ENCODE results near the gene SDR42E2. TPM values are rescaled to one million over a fixed set of nuclear protein-coding genes. Genes with fewer than 3 reads are reported as not detected.
A peak's percentile ranks its signal among the peaks of the same experiment; 100 is the strongest.
"Not testable (repeated sequence)": the region's sequence is repeated elsewhere in the genome, so short reads cannot be mapped to it uniquely, and the experiment has no call there.

The SDR42E2 gene
- total and polyA plus RNA-seq, 2 donors (not counting 1 experiment from before 2014, with no cell fraction given), result under 0.01 TPM; not detected in 1

DNA sequence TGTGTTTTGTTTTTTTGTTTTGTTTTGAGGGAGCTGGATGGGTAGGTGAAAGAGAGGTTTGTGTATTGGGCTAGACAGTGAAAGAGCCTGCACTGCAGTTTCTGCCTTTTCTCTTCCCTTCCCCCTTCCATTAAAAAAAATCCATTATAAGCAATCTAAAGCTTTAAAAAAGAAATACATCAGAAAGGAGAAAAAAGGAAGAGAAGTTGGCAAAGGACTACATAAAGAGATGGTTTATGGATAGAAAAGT, 33.1 kb downstream of the SDR42E2 start:
- no peaks in the 10 kb centered on the region for H3K9me3 ChIP-seq (ENCODE audit: control insufficient read depth, insufficient read depth, low read depth, low read length)
- H3K79me2 ChIP-seq (ENCODE audit: control insufficient read depth, insufficient read depth, low read length), result no peaks in the 10 kb centered on the region
- peaks cover 11% of the 10 kb centered on the region for H3K4me1 ChIP-seq (ENCODE audit: control insufficient read depth, extremely low read depth, insufficient read depth, low read length)
- no peaks in the 10 kb centered on the region for H3K27me3 ChIP-seq (ENCODE audit: control insufficient read depth, insufficient read depth, low read length)
- peak overlapping the region; percentile 17 for H3K4me2 ChIP-seq (ENCODE audit: extremely low read depth, insufficient read depth, low read length)
- DNase-seq (ENCODE audit: low read depth in 2 of 2), result no peak
- H2AFZ ChIP-seq (ENCODE audit: low read length), result no peak overlapping the region
- H3K27ac ChIP-seq (ENCODE audit: insufficient read depth, low read length), result no peak overlapping the region
- H3K4me3 ChIP-seq (replicated peaks in 1 of 4; ENCODE audit: control extremely low read depth in 1 of 4, insufficient read depth in 1 of 4, low read depth in 3 of 4, low read length in 4 of 4), result no peak overlapping the region
- TF ChIP-seq, protein P1, sequence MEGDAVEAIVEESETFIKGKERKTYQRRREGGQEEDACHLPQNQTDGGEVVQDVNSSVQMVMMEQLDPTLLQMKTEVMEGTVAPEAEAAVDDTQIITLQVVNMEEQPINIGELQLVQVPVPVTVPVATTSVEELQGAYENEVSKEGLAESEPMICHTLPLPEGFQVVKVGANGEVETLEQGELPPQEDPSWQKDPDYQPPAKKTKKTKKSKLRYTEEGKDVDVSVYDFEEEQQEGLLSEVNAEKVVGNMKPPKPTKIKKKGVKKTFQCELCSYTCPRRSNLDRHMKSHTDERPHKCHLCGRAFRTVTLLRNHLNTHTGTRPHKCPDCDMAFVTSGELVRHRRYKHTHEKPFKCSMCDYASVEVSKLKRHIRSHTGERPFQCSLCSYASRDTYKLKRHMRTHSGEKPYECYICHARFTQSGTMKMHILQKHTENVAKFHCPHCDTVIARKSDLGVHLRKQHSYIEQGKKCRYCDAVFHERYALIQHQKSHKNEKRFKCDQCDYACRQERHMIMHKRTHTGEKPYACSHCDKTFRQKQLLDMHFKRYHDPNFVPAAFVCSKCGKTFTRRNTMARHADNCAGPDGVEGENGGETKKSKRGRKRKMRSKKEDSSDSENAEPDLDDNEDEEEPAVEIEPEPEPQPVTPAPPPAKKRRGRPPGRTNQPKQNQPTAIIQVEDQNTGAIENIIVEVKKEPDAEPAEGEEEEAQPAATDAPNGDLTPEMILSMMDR (conservative IDR thresholded peaks at IDR 0.05 in 1 of 2, IDR thresholded peaks at IDR 0.05 in 1 of 2; ENCODE audit: low read depth in 1 of 2, low read length in 2 of 2), result no peak
- TF ChIP-seq EZH2 (IDR thresholded peaks at IDR 0.05; ENCODE audit: low read length, missing control alignments), result no peak
- no peak overlapping the region for H3K9ac ChIP-seq (ENCODE audit: insufficient read depth, low read length)
- no peaks in the 10 kb centered on the region for H3K36me3 ChIP-seq (ENCODE audit: control insufficient read depth, insufficient read depth, low read length)
- no peaks in the 10 kb centered on the region for H4K20me1 ChIP-seq (ENCODE audit: control insufficient read depth, extremely low read depth, insufficient read depth, low read length)

DNA sequence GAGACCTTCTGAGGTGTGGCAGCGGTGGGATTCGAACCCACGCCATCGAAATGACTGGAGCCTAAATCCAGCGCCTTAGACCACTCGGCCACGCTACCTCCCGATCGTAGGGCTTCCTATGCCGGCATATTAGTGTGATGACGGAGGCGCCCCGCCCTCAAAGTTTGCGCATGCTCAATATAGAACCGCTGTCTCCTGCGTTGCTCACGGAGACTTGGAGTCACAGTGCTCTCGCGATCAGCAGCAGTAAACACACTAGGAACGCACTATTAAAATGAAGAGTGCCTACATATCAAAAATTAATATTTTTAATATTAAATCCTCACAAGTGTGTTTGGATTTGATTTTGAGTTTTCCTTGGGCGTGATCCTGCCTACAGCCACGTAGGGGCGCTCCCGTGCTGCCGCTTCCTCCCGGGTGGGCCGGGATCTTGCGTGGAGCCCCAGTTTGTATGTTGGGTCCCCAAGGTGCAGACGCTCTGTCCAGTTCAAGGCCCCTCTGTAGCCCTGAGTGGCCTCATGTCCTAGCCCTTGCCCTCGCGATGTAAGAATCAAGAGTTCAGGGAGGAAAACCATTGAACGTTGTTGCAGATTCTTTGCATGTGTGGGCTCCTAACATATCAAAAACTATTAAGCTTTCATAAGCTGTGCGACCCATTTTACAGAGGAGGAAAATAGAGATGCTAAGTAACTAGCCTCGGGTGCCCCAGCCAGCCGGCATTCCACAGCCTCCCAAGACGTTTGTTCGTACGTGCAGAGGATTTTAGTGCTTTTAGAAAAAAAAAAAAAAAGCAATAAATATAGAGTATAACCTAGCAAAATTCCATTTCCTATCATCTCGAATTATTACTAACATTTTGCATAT, 33.6 kb downstream of the SDR42E2 start:
- TF ChIP-seq, protein P1 (conservative IDR thresholded peaks at IDR 0.05 in 1 of 2, IDR thresholded peaks at IDR 0.05 in 1 of 2; ENCODE audit: low read depth in 1 of 2, low read length in 2 of 2), result peak; percentile 81 to 90
- no peak for TF ChIP-seq EZH2 (IDR thresholded peaks at IDR 0.05; ENCODE audit: low read length, missing control alignments)
- H4K20me1 ChIP-seq (ENCODE audit: control insufficient read depth, extremely low read depth, insufficient read depth, low read length), result no peaks in the 10 kb centered on the region
- peak overlapping the region; percentile 65 for H3K27ac ChIP-seq (ENCODE audit: insufficient read depth, low read length)
- no peaks in the 10 kb centered on the region for H3K79me2 ChIP-seq (ENCODE audit: control insufficient read depth, insufficient read depth, low read length)
- H3K4me1 ChIP-seq (ENCODE audit: control insufficient read depth, extremely low read depth, insufficient read depth, low read length), result peaks cover 11% of the 10 kb centered on the region
- peak overlapping the region; percentile 73 for H2AFZ ChIP-seq (ENCODE audit: low read length)
- H3K9ac ChIP-seq (ENCODE audit: insufficient read depth, low read length), result peak overlapping the region; percentile 38
- H3K36me3 ChIP-seq (ENCODE audit: control insufficient read depth, insufficient read depth, low read length), result no peaks in the 10 kb centered on the region
- H3K4me2 ChIP-seq (ENCODE audit: extremely low read depth, insufficient read depth, low read length), result peak overlapping the region; percentile 89
- H3K4me3 ChIP-seq (replicated peaks in 1 of 4; ENCODE audit: control extremely low read depth in 1 of 4, insufficient read depth in 1 of 4, low read depth in 3 of 4, low read length in 4 of 4), result peak overlapping the region; percentile 60 to 76 (median 67)
- no peaks in the 10 kb centered on the region for H3K9me3 ChIP-seq (ENCODE audit: control insufficient read depth, insufficient read depth, low read depth, low read length)
- no peaks in the 10 kb centered on the region for H3K27me3 ChIP-seq (ENCODE audit: control insufficient read depth, insufficient read depth, low read length)
- DNase-seq (ENCODE audit: low read depth in 2 of 2), result peak; percentile 75 to 91

DNA sequence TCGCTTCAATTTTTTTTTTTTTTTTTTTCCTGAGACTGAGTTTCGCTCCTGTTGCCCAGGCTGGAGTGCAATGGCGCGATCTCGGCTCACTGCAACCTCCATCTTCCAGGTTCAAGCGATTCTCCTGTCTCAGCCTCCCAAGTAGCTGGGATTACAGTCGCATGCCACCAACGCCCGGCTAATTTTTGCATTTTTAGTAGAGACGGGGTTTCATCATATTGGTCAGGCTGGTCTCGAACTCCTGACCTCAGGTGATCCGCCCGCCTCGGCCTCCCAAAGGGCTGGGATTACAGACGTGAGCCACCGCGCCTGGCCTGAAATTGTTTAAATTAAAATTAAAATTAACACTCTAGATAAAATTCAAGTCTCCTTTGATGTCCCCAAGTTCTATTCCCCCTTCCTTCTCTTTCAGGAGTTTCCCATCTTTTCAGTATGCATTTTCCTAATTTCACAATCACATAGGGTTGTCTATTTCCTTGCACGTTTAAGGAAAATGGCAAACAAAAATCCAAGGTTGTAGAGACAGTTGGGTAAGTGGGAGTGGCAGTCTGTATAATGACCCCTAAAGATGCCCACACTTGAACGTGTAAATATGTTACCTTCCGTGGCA, 34.4 kb downstream of the SDR42E2 start:
- peak overlapping the region; percentile 89 for H3K4me2 ChIP-seq (ENCODE audit: extremely low read depth, insufficient read depth, low read length)
- H2AFZ ChIP-seq (ENCODE audit: low read length); H4K20me1 ChIP-seq (ENCODE audit: control insufficient read depth, extremely low read depth, insufficient read depth, low read length); H3K27me3 ChIP-seq (ENCODE audit: control insufficient read depth, insufficient read depth, low read length); H3K4me3 ChIP-seq (replicated peaks in 1 of 4; ENCODE audit: control extremely low read depth in 1 of 4, insufficient read depth in 1 of 4, low read depth in 3 of 4, low read length in 4 of 4); H3K36me3 ChIP-seq (ENCODE audit: control insufficient read depth, insufficient read depth, low read length); H3K9ac ChIP-seq (ENCODE audit: insufficient read depth, low read length); H3K9me3 ChIP-seq (ENCODE audit: control insufficient read depth, insufficient read depth, low read depth, low read length); H3K79me2 ChIP-seq (ENCODE audit: control insufficient read depth, insufficient read depth, low read length); H3K27ac ChIP-seq (ENCODE audit: insufficient read depth, low read length); DNase-seq (ENCODE audit: low read depth in 2 of 2): not testable (repeated sequence)
- H3K4me1 ChIP-seq (ENCODE audit: control insufficient read depth, extremely low read depth, insufficient read depth, low read length), result peaks cover 11% of the 10 kb centered on the region

Data from fibroblast of lung (primary cell).